IPS-18a (cell line): ENCODE results near the gene NPTX1.
"Not testable (repeated sequence)": the region's sequence is repeated elsewhere in the genome, so short reads cannot be mapped to it uniquely, and the experiment has no call there.

Source experiments
- H3K27ac ChIP-seq: one replicate; pipeline ENCODE4 v1.5.1; 2013; ENCODE audit warnings: low read length
- H3K27me3 ChIP-seq: one replicate; pipeline ENCODE4 v1.6.1; 2013; ENCODE audit warnings: mild to moderate bottlenecking, low read length; ENCODE audit not compliant: control insufficient read depth, insufficient read depth
- H3K36me3 ChIP-seq: one replicate; pipeline ENCODE4 v1.6.1; 2013; ENCODE audit warnings: low read depth, low read length; ENCODE audit not compliant: control insufficient read depth
- H3K4me1 ChIP-seq: one replicate; pipeline ENCODE4 v1.6.1; 2013; ENCODE audit warnings: low read depth, low read length; ENCODE audit not compliant: control insufficient read depth
- H3K4me3 ChIP-seq: one replicate; pipeline ENCODE4 v1.5.1; 2013; ENCODE audit warnings: low read length
- H3K9ac ChIP-seq: one replicate; pipeline ENCODE4 v1.6.1; 2013; ENCODE audit warnings: mild to moderate bottlenecking, low read length, moderate library complexity
- H3K9me3 ChIP-seq: one replicate; pipeline ENCODE4 v1.6.1; 2013; ENCODE audit warnings: low read depth, low read length; ENCODE audit not compliant: control insufficient read depth

Gene NPTX1

DNA sequence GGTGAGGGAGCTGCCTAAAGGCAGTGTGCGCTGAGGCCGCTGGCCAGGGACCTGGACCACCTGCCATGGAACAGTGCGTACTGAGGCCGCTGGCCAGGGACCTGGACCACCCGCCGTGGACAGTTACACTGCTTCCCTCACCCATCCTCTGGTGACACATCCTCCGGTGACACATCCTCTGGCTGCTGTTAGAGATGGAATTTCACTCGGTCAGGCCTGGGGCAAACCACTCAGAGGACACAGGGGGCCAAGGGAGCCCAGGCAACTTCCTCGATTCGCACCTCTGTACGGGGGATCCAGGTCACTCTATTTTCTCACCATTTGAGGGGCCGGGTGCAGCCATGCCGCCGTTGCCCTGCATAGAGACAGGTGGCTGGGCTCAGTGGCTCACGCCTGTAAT, 35.8 kb upstream of the NPTX1 start:
- no peaks in the 10 kb centered on the region for H3K9me3 ChIP-seq
- no peaks in the 10 kb centered on the region for H3K27me3 ChIP-seq
- no peak overlapping the region for H3K9ac ChIP-seq
- no peak overlapping the region for H3K27ac ChIP-seq
- H3K4me1 ChIP-seq, result no peaks in the 10 kb centered on the region
- H3K36me3 ChIP-seq, result no peaks in the 10 kb centered on the region
- no peak overlapping the region for H3K4me3 ChIP-seq

DNA sequence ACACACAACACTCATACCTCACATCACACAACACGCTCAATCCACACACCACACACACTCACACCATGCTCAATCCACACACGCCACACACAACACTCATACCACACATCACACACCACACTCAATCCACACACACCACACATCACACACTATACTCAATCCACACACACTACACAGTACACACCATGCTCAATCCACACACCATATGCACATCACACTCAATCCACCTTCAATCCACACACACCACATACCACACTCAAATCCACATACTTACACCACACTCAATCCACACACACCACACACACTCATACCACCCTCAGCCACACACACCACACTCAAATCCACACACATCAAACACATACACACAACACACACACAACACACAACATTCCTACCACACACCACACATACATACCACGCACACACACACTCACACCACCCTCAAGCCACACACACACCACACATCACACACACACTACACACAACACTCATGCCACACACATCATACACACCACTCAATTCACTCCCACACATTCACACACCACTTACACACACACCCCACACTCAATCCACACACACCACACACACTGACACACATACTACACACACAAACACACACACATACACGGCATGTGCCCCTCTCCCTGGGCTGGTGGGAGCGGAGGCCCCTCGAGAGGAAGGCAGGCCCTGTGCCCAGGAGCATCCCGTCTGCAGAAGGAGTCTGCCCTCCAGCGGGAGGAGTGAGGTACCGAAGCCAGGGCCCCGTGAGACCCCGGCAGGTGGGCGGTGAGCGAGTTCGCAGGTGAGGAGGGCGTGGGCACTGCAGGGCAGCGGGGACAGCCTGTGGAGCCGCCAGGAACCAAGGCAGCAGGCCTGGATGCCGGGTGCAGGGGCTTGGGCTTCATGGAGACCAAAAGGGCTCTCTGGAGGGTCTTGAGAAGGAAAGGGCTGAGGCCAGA, 35.1 kb upstream of the NPTX1 start:
- Histone ChIP-seq H3K27ac (no peak overlapping the region), H3K4me1 (no peaks in the 10 kb centered on the region), H3K9ac (no peak overlapping the region)

DNA sequence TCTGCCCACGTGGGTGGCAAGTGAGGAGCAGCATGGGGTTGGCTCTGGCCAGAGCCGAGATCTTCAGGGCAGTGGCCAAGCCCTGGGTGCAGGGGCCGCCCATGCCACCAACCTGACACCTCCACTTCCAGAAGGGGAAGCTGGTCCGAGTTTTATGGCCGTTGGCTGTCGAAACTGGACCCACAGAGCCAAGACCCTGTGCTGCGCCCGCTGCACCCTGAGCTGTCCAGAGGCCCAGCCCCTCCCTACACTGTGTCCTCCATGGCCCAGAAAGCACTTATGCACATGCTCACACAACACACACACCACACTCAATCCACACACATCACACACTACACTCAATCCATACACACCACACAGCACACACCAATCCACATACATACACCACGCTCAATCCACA, 34.4 kb upstream of the NPTX1 start:
- Histone ChIP-seq H3K9ac (no peak overlapping the region), H3K4me3 (no peak overlapping the region), H3K27me3 (peaks cover under 1% of the 10 kb centered on the region), H3K9me3 (no peaks in the 10 kb centered on the region), H3K27ac (no peak overlapping the region), H3K4me1 (no peaks in the 10 kb centered on the region), H3K36me3 (no peaks in the 10 kb centered on the region)

More for the DNA sequence above, 35.1 kb upstream of the NPTX1 start:
- Histone ChIP-seq H3K9me3 (no peaks in the 10 kb centered on the region), H3K36me3 (no peaks in the 10 kb centered on the region), H3K27me3 (no peaks in the 10 kb centered on the region), H3K4me3 (no peak overlapping the region)

DNA sequence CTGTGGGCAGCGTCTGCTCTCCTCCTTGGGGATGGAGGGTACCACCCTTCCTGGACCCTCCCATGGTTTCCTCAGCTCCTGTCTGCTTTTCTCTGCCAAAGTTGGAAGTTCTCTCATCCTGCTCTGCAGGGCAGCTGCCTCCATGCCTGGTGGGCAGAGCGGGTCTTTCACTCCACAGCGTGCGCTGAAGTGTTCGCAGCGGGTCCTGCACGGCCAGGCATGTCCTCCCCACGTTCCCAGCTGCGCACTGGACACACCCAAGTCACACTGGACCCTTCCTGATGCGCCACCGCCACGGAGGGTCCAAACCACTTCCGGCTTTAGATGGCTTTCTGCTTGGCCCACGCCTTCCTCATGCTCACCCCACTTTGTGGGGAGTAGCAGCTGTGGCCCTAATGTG, 33.7 kb upstream of the NPTX1 start:
- Histone ChIP-seq H3K27me3 (peaks cover 7% of the 10 kb centered on the region), H3K36me3 (no peaks in the 10 kb centered on the region), H3K9ac (no peak overlapping the region), H3K4me1 (no peaks in the 10 kb centered on the region), H3K9me3 (no peaks in the 10 kb centered on the region), H3K27ac (no peak overlapping the region), H3K4me3 (no peak overlapping the region)

GRCh38 chr17:80509311-80509710, 32.9 kb upstream of the NPTX1 start:
- Histone ChIP-seq H3K9ac (no peak overlapping the region), H3K36me3 (no peaks in the 10 kb centered on the region), H3K27me3 (peaks cover 14% of the 10 kb centered on the region), H3K9me3 (no peaks in the 10 kb centered on the region), H3K27ac (no peak overlapping the region), H3K4me1 (no peaks in the 10 kb centered on the region), H3K4me3 (no peak overlapping the region)

DNA sequence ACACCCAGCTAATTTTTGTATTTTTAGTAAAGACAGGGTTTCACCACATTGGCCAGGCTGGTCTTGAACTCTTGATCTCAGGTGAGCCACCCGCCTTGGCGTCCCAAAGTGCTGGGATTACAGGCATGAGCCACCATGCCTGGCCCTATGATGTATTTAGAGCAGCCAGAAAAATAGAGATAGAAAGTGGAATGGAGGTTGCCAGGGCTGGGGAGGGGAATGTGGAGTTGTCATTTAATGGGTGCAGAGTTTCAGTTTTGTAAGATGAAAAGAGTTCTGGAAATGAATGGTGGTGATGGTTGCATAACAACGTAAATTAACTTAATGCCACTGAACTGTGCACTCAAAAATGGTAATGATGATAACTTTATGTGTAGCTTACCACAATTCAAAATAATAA, 31.6 kb upstream of the NPTX1 start:
- Histone ChIP-seq H3K4me1 (no peaks in the 10 kb centered on the region), H3K36me3 (no peaks in the 10 kb centered on the region), H3K27ac (no peak overlapping the region), H3K9me3 (no peaks in the 10 kb centered on the region), H3K27me3 (peaks cover 14% of the 10 kb centered on the region), H3K9ac (no peak overlapping the region), H3K4me3 (no peak overlapping the region)

DNA sequence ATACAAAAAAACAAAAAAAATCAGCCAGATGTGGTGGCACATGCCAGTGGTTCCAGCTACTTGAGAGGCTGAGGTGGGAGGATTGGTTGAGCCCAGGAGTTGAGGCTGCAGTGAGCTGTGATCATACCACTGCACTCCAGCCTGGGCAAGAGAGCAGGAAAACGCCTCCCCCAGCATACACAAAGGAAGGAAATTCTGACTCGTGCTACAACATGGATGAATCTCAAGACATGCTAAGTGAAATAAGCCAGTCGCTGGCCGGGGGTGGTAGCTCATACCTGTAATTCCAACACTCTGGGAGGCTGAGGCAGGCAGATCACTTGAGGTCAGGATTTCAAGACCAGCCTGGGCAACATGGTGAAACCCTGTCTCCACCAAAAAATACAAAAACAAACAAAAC, 30.8 kb upstream of the NPTX1 start:
- H3K4me1 ChIP-seq, H3K9me3 ChIP-seq, H3K9ac ChIP-seq, H3K4me3 ChIP-seq, H3K27ac ChIP-seq, H3K36me3 ChIP-seq: not testable (repeated sequence)
- peaks cover 14% of the 10 kb centered on the region for H3K27me3 ChIP-seq

DNA sequence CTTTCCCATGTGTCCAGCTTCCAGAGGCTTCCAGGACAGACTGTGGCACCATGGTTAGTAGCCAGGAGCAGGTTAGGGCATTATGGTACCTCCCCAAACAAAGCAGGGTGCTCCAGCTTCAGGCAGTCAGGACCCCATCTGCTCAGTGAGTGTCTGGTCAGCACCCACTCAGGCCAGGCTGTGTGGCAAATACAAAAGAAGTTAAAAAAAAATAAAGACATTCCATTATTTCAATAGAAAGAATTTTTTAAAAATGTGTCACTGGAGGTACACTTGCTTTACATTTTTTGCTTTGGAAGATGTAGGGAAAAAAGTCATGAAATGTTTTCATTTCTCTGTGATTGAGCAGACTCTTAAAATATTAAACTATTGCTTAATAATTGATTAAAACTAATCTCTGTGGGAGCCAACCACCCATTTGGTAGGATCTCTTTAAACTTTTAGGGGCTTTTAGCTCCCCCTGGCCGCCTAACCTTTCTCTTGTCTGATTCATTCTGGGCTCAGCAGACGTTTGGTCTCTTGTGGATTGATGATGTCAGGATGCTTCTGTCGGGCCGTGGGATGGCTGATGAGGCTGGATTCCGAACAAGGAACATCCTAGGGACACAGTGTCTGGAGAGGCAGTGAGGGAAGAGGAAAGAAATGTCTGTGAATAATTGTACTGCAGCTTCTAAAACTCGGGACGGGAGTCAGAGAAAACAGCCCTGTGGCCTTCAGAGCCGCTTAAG, 28.4 kb upstream of the NPTX1 start:
- no peaks in the 10 kb centered on the region for H3K9me3 ChIP-seq
- no peak overlapping the region for H3K4me3 ChIP-seq

GRCh38 chr17:80503921-80504320, 27.5 kb upstream of the NPTX1 start:
- H3K9ac ChIP-seq, result no peak overlapping the region
- no peak overlapping the region for H3K4me3 ChIP-seq
- no peaks in the 10 kb centered on the region for H3K36me3 ChIP-seq
- H3K27ac ChIP-seq, result no peak overlapping the region
- peaks cover 14% of the 10 kb centered on the region for H3K27me3 ChIP-seq
- no peaks in the 10 kb centered on the region for H3K9me3 ChIP-seq
- no peaks in the 10 kb centered on the region for H3K4me1 ChIP-seq

More for the DNA sequence above, 28.4 kb upstream of the NPTX1 start:
- H3K4me1 ChIP-seq, result no peaks in the 10 kb centered on the region
- H3K27ac ChIP-seq, result no peak overlapping the region
- no peak overlapping the region for H3K9ac ChIP-seq
- no peaks in the 10 kb centered on the region for H3K36me3 ChIP-seq
- H3K27me3 ChIP-seq, result peaks cover 14% of the 10 kb centered on the region

DNA sequence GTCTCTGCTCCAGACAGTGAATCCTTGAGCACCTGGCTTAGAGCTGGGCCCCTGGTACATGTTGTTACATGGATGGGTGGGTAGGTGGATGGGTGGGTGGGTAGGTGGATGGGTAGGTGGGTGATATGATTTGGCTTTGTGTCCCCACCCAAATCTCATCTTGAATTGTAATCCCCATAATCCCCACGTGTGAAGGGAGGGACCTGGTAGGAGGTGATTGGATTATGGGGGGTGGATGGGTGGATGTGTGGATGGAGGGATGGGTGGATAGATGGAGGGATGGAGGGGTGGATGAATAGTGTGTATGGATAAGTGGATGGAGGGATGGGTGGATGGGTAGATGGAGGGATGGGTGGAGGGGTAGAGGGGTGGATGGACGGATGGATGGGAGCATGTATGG, 26.6 kb upstream of the NPTX1 start:
- Histone ChIP-seq H3K27ac (no peak overlapping the region), H3K4me1 (no peaks in the 10 kb centered on the region), H3K36me3 (no peaks in the 10 kb centered on the region), H3K9me3 (no peaks in the 10 kb centered on the region), H3K27me3 (peaks cover 14% of the 10 kb centered on the region), H3K9ac (no peak overlapping the region), H3K4me3 (no peak overlapping the region)

DNA sequence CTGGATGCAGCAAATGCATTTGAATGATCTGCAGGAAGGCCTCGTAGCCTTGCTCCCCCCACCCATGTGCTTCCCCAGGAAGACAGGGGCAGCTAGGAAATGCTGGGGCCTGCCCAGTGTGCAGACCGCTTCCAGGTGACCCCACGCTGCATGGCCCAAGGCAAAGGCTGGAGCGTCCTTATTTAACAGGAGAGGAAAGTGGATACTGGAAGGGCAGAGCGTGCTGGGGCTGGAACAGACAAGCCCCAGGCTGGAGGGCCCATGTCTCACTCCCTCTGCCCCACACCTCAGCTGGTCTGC, 26.1 kb upstream of the NPTX1 start:
- H3K36me3 ChIP-seq, result no peaks in the 10 kb centered on the region
- no peak overlapping the region for H3K9ac ChIP-seq
- no peak overlapping the region for H3K4me3 ChIP-seq
- no peaks in the 10 kb centered on the region for H3K4me1 ChIP-seq
- H3K27ac ChIP-seq, result no peak overlapping the region
- no peaks in the 10 kb centered on the region for H3K9me3 ChIP-seq
- H3K27me3 ChIP-seq, result peaks cover 14% of the 10 kb centered on the region
